Measurements from ENCODE around the gene ILDR2. TPM values are rescaled to one million over a fixed set of nuclear protein-coding genes. Genes with fewer than 3 reads are reported as not detected.

The ILDR2 gene
- total and polyA plus RNA-seq, 9 of the 15 experiments (the other 6 are each of a cell fraction or from before 2014, with no cell fraction given), result 0.03 to 0.31 (median 0.18) TPM; not detected in 2

GRCh38 chr1:166988974-166989515 lies 13.7 kb upstream of the ILDR2 start, which contains the start of gene MAEL (continued):
- TF ChIP-seq, protein P1, sequence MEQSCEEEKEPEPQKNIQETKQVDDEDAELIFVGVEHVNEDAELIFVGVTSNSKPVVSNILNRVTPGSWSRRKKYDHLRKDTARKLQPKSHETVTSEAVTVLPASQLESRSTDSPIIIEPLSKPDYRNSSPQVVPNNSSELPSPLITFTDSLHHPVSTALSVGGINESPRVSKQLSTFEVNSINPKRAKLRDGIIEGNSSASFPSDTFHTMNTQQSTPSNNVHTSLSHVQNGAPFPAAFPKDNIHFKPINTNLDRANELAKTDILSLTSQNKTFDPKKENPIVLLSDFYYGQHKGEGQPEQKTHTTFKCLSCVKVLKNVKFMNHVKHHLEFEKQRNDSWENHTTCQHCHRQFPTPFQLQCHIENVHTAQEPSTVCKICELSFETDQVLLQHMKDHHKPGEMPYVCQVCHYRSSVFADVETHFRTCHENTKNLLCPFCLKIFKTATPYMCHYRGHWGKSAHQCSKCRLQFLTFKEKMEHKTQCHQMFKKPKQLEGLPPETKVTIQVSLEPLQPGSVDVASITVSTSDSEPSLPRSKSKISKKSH (CRISPR knock-in tag; IDR thresholded peaks at IDR 0.05), result no peak
- TF ChIP-seq HMBOX1 (IDR thresholded peaks at IDR 0.05) (no peak), MCM5 (IDR thresholded peaks at IDR 0.05; ENCODE audit: low read depth) (no peak), ZFX (CRISPR knock-in tag; IDR thresholded peaks at IDR 0.05) (no peak), YBX1 (IDR thresholded peaks at IDR 0.05) (no peak), GTF2B (IDR thresholded peaks at IDR 0.05; ENCODE audit: extremely low read depth, insufficient read length) (no peak), SMAD2 (IDR thresholded peaks at IDR 0.05; ENCODE audit: low read depth, low read length) (no peak), CTBP1 (IDR thresholded peaks at IDR 0.05; ENCODE audit: borderline replicate concordance) (no peak), HNRNPK (IDR thresholded peaks at IDR 0.05; ENCODE audit: low read depth, low read length, poor library complexity, severe bottlenecking) (no peak), CCAR2 (IDR thresholded peaks at IDR 0.05; ENCODE audit: low read depth, low read length) (no peak), FOXP1 (CRISPR knock-in tag; IDR thresholded peaks at IDR 0.05) (no peak), POLR2G (IDR thresholded peaks at IDR 0.05; ENCODE audit: low read depth, low read length) (0 out of 2 replicates have a peak, but pooled peaks have one; percentile 14), L3MBTL2 (IDR thresholded peaks at IDR 0.05) (peak; percentile 70), CBX2 (IDR thresholded peaks at IDR 0.05; ENCODE audit: insufficient read depth, low read length, poor library complexity, severe bottlenecking) (no peak), ATF6 (CRISPR knock-in tag; IDR thresholded peaks at IDR 0.05) (no peak), ZNF175 (CRISPR knock-in tag; IDR thresholded peaks at IDR 0.05; ENCODE audit: low read depth) (no peak), ZNF121 (CRISPR knock-in tag; conservative IDR thresholded peaks at IDR 0.05) (no peak), ZC3H4 (CRISPR knock-in tag; IDR thresholded peaks at IDR 0.05; ENCODE audit: borderline replicate concordance) (no peak), KLF1 (tag; IDR thresholded peaks at IDR 0.05) (no peak), NRF1 (conservative IDR thresholded peaks at IDR 0.05 in 1 of 2, IDR thresholded peaks at IDR 0.05 in 1 of 2) (peak; percentile 27 to 42; a peak in 2 of 4 replicates)
- TF ChIP-seq, protein P2, sequence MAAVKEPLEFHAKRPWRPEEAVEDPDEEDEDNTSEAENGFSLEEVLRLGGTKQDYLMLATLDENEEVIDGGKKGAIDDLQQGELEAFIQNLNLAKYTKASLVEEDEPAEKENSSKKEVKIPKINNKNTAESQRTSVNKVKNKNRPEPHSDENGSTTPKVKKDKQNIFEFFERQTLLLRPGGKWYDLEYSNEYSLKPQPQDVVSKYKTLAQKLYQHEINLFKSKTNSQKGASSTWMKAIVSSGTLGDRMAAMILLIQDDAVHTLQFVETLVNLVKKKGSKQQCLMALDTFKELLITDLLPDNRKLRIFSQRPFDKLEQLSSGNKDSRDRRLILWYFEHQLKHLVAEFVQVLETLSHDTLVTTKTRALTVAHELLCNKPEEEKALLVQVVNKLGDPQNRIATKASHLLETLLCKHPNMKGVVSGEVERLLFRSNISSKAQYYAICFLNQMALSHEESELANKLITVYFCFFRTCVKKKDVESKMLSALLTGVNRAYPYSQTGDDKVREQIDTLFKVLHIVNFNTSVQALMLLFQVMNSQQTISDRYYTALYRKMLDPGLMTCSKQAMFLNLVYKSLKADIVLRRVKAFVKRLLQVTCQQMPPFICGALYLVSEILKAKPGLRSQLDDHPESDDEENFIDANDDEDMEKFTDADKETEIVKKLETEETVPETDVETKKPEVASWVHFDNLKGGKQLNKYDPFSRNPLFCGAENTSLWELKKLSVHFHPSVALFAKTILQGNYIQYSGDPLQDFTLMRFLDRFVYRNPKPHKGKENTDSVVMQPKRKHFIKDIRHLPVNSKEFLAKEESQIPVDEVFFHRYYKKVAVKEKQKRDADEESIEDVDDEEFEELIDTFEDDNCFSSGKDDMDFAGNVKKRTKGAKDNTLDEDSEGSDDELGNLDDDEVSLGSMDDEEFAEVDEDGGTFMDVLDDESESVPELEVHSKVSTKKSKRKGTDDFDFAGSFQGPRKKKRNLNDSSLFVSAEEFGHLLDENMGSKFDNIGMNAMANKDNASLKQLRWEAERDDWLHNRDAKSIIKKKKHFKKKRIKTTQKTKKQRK (IDR thresholded peaks at IDR 0.05; ENCODE audit: borderline replicate concordance, low read depth, low read length), result no peak

Data from K562 (cell line).